Measurements from ENCODE around the gene CDHR2.
A peak's percentile ranks its signal among the peaks of the same experiment; 100 is the strongest.

Gene CDHR2

DNA sequence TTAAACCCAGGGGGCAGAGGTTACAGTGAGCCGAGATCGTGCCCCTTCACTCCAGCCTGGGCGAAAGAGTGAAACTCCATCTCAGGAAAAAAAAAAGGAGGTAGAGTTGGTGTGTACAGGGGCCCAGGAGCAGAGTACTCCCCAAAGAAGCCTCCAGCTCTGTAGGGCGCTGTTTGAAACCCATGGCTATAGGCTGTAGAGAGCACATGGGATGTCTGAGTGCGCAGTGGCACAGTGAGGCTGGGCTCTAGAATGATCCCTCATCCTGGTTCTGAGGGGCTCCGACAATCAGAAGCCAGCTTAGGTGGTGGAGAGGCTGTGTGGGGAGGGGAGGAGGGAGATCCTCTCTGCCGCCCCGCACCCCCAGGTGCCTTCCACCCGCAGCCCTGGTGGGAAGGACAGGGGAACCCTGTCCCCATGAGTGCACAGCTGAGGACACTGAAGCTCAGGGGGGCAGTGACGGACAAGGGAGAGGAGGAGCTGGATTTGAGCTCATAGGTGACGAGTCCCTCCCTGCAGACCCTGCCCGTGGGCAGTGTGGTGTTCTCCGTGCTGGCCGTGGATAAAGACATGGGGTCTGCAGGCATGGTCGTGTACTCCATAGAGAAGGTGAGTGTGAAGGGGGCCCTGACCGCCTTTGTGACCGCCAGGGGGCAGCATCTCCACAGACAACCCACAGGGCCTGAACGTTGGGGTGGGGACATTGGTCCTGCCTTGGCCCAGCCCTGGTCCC is 24.6 kb downstream of the CDHR2 start (continued):
- TF ChIP-seq, protein P1, sequence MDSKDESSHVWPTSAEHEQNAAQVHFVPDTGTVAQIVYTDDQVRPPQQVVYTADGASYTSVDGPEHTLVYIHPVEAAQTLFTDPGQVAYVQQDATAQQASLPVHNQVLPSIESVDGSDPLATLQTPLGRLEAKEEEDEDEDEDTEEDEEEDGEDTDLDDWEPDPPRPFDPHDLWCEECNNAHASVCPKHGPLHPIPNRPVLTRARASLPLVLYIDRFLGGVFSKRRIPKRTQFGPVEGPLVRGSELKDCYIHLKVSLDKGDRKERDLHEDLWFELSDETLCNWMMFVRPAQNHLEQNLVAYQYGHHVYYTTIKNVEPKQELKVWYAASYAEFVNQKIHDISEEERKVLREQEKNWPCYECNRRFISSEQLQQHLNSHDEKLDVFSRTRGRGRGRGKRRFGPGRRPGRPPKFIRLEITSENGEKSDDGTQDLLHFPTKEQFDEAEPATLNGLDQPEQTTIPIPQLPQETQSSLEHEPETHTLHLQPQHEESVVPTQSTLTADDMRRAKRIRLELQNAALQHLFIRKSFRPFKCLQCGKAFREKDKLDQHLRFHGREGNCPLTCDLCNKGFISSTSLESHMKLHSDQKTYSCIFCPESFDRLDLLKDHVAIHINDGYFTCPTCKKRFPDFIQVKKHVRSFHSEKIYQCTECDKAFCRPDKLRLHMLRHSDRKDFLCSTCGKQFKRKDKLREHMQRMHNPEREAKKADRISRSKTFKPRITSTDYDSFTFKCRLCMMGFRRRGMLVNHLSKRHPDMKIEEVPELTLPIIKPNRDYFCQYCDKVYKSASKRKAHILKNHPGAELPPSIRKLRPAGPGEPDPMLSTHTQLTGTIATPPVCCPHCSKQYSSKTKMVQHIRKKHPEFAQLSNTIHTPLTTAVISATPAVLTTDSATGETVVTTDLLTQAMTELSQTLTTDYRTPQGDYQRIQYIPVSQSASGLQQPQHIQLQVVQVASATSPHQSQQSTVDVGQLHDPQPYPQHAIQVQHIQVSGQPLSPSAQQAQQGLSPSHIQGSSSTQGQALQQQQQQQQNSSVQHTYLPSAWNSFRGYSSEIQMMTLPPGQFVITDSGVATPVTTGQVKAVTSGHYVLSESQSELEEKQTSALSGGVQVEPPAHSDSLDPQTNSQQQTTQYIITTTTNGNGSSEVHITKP (tag by site-specific recombination; IDR thresholded peaks at IDR 0.05) = no peak
- TF ChIP-seq ZBTB10 (tag by site-specific recombination; IDR thresholded peaks at IDR 0.05) (peak; percentile 35; the same call in 1 of the 2 replicates), ZNF24 (tag by site-specific recombination; IDR thresholded peaks at IDR 0.05) (0 out of 2 replicates have a peak, but pooled peaks have one; percentile 44), ZNF600 (tag by site-specific recombination; IDR thresholded peaks at IDR 0.05) (0 out of 2 replicates have a peak, but pooled peaks have one; percentile 21), GLIS2 (tag by site-specific recombination; IDR thresholded peaks at IDR 0.05) (peak; percentile 63), SP7 (tag by site-specific recombination; IDR thresholded peaks at IDR 0.05) (peak; percentile 27; the same call in 1 of the 2 replicates)

GRCh38 chr5:176574297-176574591 is 25.1 kb downstream of the CDHR2 start:
- CTCF ChIA-PET = interaction anchor here (0.6 to 2.4 kb wide), 12 partner anchors 9 to 1697 kb away, joined by 3 to 18 read pairs (median 6); partner anchors contain the start of gene TSPAN17
- TF ChIP-seq ZNF221 (tag by site-specific recombination; IDR thresholded peaks at IDR 0.05; ENCODE audit: borderline replicate concordance) (no peak), IKZF3 (tag by site-specific recombination; IDR thresholded peaks at IDR 0.05) (no peak), ZNF114 (tag by site-specific recombination; IDR thresholded peaks at IDR 0.05) (no peak), ZNF211 (tag by site-specific recombination; IDR thresholded peaks at IDR 0.05; ENCODE audit: low read depth) (no peak), ZNF23 (tag by site-specific recombination; IDR thresholded peaks at IDR 0.05; ENCODE audit: borderline replicate concordance) (no peak), ZEB2 (tag by site-specific recombination; IDR thresholded peaks at IDR 0.05) (0 out of 2 replicates have a peak, but pooled peaks have one; percentile 2), ZNF362 (tag by site-specific recombination; IDR thresholded peaks at IDR 0.05) (no peak), ZNF692 (tag by site-specific recombination; IDR thresholded peaks at IDR 0.05) (no peak), ZNF560 (tag by site-specific recombination; IDR thresholded peaks at IDR 0.05; ENCODE audit: borderline replicate concordance) (no peak), ZSCAN30 (tag by site-specific recombination; IDR thresholded peaks at IDR 0.05) (0 out of 2 replicates have a peak, but pooled peaks have one; percentile 11), ZNF555 (tag by site-specific recombination; conservative IDR thresholded peaks at IDR 0.05) (no peak), ZNF214 (tag by site-specific recombination; IDR thresholded peaks at IDR 0.05; ENCODE audit: borderline replicate concordance) (no peak), ZNF133 (tag by site-specific recombination; IDR thresholded peaks at IDR 0.05) (no peak), HOXD13 (CRISPR knock-in tag; IDR thresholded peaks at IDR 0.05; ENCODE audit: borderline replicate concordance) (no peak), ZNF169 (tag by site-specific recombination; IDR thresholded peaks at IDR 0.05) (no peak), ZNF416 (tag by site-specific recombination; IDR thresholded peaks at IDR 0.05) (no peak), MYNN (tag by site-specific recombination; IDR thresholded peaks at IDR 0.05; ENCODE audit: borderline replicate concordance) (no peak), HIC1 (tag by site-specific recombination; IDR thresholded peaks at IDR 0.05) (no peak)

More at GRCh38 chr5:176574297-176574591, 25.1 kb downstream of the CDHR2 start:
- Histone ChIP-seq H3K27ac (ENCODE audit: extremely low read depth, low read depth, low read length) (no peak overlapping the region), H3K4me3 (ENCODE audit: low read depth, low read length) (no peak overlapping the region), H3K36me3 (ENCODE audit: control insufficient read depth in 2 of 2, insufficient read depth in 1 of 2, low read length in 2 of 2) (no peaks in the 10 kb centered on the region), H3K4me1 (ENCODE audit: control insufficient read depth, insufficient read depth, low read length) (no peaks in the 10 kb centered on the region), H3K9me3 (ENCODE audit: control insufficient read depth, insufficient read depth, low read depth, low read length) (no peaks in the 10 kb centered on the region)
- POLR2A ChIA-PET = interaction anchor here (1.6 kb wide), 1 partner anchor 37 kb away, joined by 6 read pairs; the partner anchor contains the start of gene RNF44
